ENCODE measurements around the gene OAS2.

OAS2 gene

DNA sequence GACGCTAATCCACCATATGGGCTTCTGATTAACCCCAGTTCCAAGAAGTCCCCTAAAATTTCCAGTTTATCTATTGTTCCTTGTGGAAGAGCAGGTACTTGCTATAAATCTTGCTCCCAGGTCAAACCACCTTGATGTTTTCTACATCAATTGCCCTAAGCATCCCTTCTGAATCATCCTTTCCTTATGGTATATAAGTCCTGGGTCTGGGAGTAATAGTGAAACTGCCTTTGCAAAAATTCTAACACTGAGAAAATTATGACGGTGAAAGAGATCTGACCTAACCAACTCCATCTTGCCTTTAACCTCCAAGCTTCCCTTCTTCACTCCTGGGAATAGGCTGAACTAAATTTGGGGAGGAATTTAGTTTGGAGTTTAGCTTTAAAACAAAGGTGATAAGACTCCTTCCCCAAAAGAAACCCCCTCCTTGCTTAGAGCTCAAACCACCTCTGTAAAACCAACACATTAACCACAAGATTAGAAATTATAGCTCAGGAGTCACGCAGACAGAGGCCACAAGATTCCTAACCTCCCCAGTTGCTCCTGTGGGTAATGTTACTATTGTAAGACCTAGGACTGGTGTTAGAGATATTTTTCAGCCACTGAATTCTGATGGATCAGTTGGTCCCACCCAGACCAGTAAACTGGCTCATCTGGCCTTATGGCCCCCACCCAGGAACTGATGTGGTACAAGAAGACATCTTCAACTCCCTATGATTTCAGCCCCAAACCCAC is 44.4 kb downstream of the OAS2 start:
- DNase-seq (ENCODE audit: low spot score), result no peak

- DNase-seq (ENCODE audit: low spot score), result no peak
Measured at GRCh38 chr12:113027726-113028125, 49.4 kb downstream of the OAS2 start.

DNA sequence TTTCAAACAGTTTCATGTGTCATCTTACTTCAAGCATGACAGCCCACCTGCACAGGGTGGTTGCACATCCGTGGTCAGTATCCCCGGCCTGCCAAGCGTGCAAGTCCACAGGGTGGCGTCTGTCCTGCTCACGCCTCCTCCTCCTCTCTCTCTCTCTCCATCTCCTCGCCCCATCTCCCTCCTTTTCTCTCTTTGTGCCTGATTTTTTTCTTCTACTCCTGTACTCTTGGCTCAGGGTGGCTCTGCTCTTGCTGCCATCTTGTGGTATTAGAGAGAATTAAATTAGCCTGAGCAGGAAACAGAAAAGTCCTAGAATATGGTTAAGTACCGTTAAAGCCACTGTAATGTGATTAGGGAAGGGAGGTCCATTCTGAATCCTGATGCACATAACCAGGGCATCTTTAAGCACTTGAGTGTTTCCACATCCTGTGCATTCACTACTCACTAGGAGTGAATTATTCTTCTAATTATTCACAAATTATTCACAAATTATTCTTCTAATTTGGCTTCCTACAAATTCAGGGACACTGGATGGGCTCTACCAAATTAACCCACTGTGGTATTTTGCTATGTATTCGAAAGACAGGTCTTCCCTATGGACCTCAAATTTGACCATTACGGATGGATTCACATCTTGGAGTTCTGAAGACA is 52.7 kb downstream of the OAS2 start:
- DNase-seq (ENCODE audit: low spot score), result peak; percentile 74

DNA sequence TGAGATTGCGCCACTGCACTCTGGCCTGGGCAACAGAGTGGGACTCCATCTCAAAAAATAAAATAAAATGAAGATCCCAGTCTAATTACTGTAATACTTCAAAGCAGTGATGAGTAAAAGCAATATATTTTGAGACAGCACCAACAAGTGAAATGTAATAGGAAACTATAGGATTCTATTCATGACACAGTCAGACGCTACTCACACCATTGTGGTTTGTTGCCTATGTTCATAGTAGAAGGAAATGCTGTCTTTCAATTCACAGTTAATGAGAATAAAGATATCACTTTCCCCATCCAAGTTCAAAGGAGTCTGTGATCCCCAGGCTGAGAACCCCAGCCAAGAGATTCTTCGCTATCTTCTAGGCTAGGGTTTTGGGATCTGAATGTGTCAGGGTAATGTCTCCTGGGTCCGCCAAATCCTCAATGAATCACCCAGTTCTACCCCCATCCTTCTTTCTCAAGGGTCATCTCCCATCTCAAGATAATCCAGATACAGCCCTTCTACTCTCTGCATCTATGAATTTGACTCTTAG is 61.7 kb downstream of the OAS2 start:
- DNase-seq (ENCODE audit: low spot score), result no peak

GRCh38 chr12:113040722-113041171 is 62.4 kb downstream of the OAS2 start:
- DNase-seq (ENCODE audit: low spot score), result peak; percentile 65

- no peak for DNase-seq (ENCODE audit: low spot score)
Measured at GRCh38 chr12:113041560-113041959, 63.2 kb downstream of the OAS2 start.

DNA sequence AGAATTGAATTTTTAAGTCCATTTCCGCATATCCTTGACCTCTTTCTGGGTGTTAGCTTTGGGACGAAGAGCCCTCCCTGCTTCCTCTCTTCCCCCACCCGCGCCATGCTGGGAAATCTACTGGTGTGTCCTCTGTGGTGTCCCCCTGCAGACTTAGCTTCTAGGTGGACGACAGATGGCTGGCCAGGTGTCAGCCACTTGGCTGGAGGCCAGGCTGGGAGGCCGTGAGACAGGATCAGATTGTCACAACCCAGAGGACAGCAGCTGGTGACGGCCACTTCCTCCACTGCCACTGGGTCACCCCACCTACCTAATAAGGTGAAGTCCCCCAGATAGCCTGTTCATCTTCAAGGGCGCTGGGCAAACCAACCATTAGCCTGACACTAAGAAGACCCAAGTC is 64.9 kb downstream of the OAS2 start:
- DNase-seq (ENCODE audit: low spot score), result no peak

GRCh38 chr12:113044516-113044915 is 66.2 kb downstream of the OAS2 start:
- DNase-seq (ENCODE audit: low spot score), result no peak

- DNase-seq (ENCODE audit: low spot score), result peak; percentile 87
Measured at GRCh38 chr12:113048716-113049127, 70.4 kb downstream of the OAS2 start.

- no peak for DNase-seq (ENCODE audit: low spot score)
Measured at GRCh38 chr12:113049976-113050742, 71.8 kb downstream of the OAS2 start.

DNA sequence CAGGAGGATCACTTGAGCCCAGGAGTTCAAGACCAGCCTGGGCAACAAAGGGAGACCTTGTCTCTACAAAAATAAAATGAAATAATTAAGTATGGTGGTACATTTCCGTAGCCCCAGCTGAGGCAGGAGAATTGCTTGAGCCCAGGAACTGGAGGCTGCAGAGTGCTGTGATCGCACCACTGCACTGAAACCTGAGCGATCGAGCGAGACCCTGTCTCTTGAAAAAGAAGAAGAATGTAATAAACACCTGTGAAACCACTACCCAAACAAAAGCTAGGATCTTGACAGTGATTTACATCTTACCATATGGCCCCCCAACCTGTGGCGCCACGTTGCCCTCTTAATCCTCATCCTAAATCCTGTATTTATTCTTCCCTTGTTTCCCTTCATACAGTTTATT is 72.5 kb downstream of the OAS2 start:
- no peak for DNase-seq (ENCODE audit: low spot score)

- no peak for DNase-seq (ENCODE audit: low spot score)
Measured at GRCh38 chr12:113051759-113052158, 73.4 kb downstream of the OAS2 start.

DNA sequence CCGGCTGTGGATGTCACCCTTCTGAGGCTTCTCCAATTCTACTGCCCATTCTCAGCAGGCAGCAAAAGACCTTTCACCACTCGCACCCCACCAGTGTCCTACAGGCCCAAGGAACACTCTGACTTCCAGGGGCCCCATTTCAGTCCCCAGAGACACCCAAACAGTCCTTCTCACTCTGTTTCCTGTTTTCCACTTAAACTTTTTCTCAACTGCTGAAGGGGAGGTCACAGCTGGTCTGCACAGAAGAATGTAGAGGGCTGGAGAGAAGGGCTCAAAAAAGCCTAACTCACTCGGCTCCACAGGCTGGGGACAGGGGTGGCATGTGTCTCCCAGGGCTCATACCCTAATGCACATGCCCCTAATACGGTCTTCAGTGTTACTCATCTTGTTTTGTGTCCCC is 74.0 kb downstream of the OAS2 start:
- no peak for DNase-seq (ENCODE audit: low spot score)

- no peak for DNase-seq (ENCODE audit: low spot score)
Measured at GRCh38 chr12:113054948-113055486, 76.7 kb downstream of the OAS2 start.

DNA sequence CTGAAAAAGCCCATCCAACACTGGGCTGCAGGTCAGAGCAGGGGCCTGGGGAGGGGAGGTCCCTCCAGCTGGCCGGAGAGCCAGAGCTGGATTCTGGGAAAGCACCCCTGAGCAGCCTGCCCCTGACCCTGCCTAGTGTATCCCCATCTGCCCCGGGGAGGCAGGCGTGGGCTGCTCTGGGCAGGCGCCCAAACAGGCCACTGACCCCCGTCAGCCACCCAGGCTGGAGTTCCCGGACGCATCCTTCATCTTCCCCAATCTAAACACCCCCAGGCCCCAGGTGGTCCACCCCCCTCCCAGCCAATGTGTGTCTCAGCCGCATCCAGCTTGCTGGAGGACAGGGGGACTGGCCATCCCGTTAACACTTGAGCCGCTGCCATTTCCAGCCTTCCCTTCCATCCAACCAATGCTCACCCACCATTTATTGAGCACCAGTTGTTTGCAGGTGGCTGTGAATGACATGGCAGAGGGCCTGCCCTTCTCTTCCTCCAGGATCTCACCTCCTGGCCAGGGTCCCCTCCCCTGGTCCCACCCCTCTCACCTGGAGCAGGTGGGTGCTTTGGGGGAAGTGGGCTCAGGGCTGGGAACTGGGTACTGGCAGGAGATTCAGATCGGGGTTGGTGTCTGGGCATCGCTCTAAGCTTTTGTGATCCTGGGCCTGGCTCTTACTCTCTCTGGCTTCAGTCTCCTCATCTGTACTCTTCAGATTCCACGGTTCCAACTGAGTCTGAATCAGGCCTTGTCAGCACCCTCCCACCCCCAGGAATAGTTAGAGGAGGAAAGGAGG is 77.5 kb downstream of the OAS2 start:
- no peak for DNase-seq (ENCODE audit: low spot score)

GRCh38 chr12:113056381-113056630 is 78.0 kb downstream of the OAS2 start:
- no peak for DNase-seq (ENCODE audit: low spot score)

DNA sequence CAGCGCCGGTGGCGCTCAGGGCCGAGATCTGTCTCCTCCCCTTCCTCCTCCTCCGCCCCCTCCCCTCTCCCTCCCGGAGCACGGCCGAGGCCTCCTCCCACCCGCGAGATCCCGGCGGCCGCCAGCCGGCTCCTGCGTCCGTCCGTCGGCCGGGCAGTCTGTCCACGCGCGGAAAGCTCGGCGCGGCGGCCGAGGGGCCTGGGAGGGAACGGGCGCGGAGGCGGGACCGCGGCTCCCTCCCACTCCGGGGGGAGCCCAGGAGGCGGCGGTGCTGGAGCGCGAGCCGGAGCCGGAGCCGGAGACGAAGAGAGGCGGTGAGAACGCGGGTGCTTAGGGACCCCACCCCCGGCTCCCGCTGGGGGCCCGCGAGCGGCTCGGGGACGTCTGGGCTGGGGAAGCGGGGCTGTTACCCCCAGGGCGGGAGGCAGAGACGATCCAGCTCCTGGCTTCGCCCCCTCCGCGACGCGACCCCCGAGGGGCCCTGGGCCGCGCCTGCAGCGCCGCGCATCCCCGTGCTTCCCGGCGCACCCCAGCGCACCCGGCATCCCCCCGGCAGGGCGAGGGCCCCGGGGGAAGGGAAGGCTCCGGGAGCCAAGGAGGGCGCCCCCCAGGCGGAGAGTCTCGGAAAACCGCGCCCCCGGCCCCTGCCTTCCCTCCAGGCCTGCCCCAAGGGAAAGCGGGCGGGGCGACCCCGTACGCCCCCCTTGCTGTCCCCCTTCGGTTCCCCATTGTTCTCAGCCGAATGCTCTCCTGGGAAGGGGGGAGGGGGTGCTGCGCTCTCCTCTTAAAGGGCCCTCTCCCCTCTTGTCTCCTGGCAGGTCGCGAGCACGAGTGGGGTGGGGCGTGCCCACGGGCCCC is 78.5 kb downstream of the OAS2 start, which contains the start of gene DTX1:
DTX1 (plus strand) TSS at position 100 of the 858 bp plus-strand sequence. CDS start 1,463 bp downstream, outside the sequence.
- no peak for DNase-seq (ENCODE audit: low spot score)

DNA sequence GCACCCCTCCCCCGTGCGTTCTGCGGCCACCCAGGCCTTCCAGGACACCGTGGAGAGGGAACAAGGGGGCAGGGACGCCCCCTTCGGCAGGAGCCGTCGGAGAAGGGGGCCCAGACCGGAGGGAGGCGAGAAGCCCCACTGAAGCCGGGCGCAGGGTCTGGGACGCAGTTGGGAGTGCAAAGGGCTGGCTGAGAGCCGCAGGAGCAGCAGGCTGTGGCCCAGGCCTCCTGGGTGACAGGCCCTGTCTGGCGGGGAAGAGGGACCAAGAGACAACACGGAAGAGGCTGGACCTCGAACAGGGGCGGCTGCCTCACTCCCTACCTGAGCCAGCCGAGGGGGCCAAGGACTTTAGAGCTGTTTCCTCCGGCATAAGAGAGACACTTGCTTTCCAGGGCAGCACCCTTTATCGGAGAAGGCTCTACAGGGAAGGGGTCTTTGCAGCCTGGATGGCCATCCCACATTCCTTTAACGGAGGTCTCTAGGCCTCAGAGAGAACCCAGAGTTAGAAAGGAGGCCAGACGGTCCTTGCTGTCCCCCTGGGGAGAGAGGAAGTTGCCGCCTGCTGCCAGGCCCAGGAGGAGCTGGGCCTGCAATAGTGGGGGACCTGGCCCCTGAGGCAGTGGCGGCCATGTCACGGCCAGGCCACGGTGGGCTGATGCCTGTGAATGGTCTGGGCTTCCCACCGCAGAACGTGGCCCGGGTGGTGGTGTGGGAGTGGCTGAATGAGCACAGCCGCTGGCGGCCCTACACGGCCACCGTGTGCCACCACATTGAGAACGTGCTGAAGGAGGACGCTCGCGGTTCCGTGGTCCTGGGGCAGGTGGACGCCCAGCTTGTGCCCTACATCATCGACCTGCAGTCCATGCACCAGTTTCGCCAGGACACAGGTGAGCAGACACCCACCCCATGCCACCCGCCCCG is 79.5 kb downstream of the OAS2 start:
- no peak for DNase-seq (ENCODE audit: low spot score)

DNA sequence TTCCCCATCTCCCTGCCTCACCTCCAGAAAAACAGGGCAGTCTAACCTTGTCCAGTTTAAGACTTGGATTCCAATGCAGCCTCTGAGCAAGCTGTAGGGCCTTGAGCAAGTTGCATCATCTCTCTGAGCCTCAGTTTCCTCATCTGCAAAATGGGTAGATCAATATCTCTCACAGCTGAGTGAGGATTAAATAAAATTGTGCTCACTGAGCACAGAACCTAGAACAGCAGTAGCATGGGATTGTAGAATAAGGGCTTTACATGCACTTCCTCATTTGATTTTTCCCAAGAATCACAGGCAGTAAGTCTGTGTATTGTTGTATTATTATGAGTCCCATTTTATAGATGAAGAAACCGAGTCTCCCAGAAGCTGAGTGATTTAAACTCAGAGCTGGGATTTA is 80.2 kb downstream of the OAS2 start:
- DNase-seq (ENCODE audit: low spot score), result no peak
